K562 (cell line): ENCODE measurements around the gene ABCA3. TPM values are rescaled to one million over a fixed set of nuclear protein-coding genes. Genes with fewer than 3 reads are reported as not detected.

Experiments
- CBX2 ChIP-seq: fragments of 200-600 bp; sonication (generic); IDR thresholded peaks from one replicate; pipeline ENCODE4 v1.6.1; 2012; ENCODE audit warnings: mild to moderate bottlenecking, low read length, inconsistent platforms; ENCODE audit not compliant: insufficient read depth, poor library complexity, severe bottlenecking
- CEBPZ ChIP-seq: fragments of 150-350 bp; IDR thresholded peaks from 2 replicates; pipeline ENCODE4 v1.6.1; 2014; ENCODE audit warnings: low read depth, mild to moderate bottlenecking, low read length, borderline replicate concordance
- CREB1 ChIP-seq, 2 experiments: sonication (generic) in 1 of 2; formaldehyde crosslinking in 1 of 2; IDR thresholded peaks; 2 replicates each; pipeline versions ENCODE4 v1.6.1 to v1.8.0; 2012 to 2022; ENCODE audit warnings: inconsistent platforms in 1 of 2, mild to moderate bottlenecking in 1 of 2, missing genetic modification reagents in 1 of 2, moderate library complexity in 1 of 2
- EP400 ChIP-seq: fragments of 450-650 bp; IDR thresholded peaks from 2 replicates; pipeline ENCODE4 v1.6.1; 2017; ENCODE audit warnings: antibody characterized with exemption, mild to moderate bottlenecking, moderate library complexity
- FOXP4 ChIP-seq: sonication (generic); formaldehyde crosslinking; IDR thresholded peaks from 2 replicates; pipeline ENCODE4 v1.8.0; 2022; ENCODE audit warnings: mild to moderate bottlenecking, missing genetic modification reagents, borderline replicate concordance
- HDAC2 ChIP-seq: fragments of 450-650 bp; IDR thresholded peaks from 2 replicates; pipeline ENCODE4 v1.6.1; 2016; ENCODE audit warnings: mild to moderate bottlenecking
- LCOR ChIP-seq: sonication (generic); formaldehyde crosslinking; IDR thresholded peaks from 2 replicates; pipeline ENCODE4 v1.8.0; 2022; ENCODE audit warnings: mild to moderate bottlenecking, missing genetic modification reagents
- NBN ChIP-seq: fragments of 450-650 bp; IDR thresholded peaks from 2 replicates; pipeline ENCODE4 v1.6.1; 2016; ENCODE audit warnings: low read depth, mild to moderate bottlenecking
- POLR2H ChIP-seq: IDR thresholded peaks from 2 replicates; pipeline ENCODE4 v1.6.1; 2016; ENCODE audit warnings: missing genetic modification characterization, low read depth, mild to moderate bottlenecking, control low read depth, missing compliant biosample characterization, moderate library complexity
- RBM14 ChIP-seq: fragments of 200-400 bp; formaldehyde crosslinking; IDR thresholded peaks from 2 replicates; pipeline ENCODE4 v1.6.1; 2018; ENCODE audit warnings: low read depth, mild to moderate bottlenecking, low read length, moderate library complexity, borderline replicate concordance; ENCODE audit not compliant: insufficient read depth
- RBM15 ChIP-seq: fragments of 200-400 bp; formaldehyde crosslinking; IDR thresholded peaks from 2 replicates; pipeline ENCODE4 v1.6.1; 2018; ENCODE audit warnings: mild to moderate bottlenecking, low read length, moderate library complexity; ENCODE audit not compliant: insufficient read depth
- TEAD1 ChIP-seq, 2 experiments: fragments of 450-650 bp in 1 of 2; sonication (generic) in 1 of 2; formaldehyde crosslinking; IDR thresholded peaks; 2 replicates each; pipeline versions ENCODE4 v1.4.0 to v1.8.0; 2020 to 2022; ENCODE audit warnings: mild to moderate bottlenecking in 2 of 2, missing genetic modification reagents in 1 of 2
- polyA plus RNA-seq, 8 experiments: library from polyadenylated mRNA; depleted of rRNA in 4 of 8; stranded (reverse) in 5 of 8; unstranded in 3 of 8; fragments of >200 nt; fragmentation: Nextera tagmentation in 2 of 8; fragmentation: Illumina TruSeq in 1 of 8; extraction: Ambion mirVana in 2 of 8; extraction: Trizol in 1 of 8; gene quantifications; 2 replicates each; pipeline versions ENCODE4 v1.2.1 to v1.2.3, GENCODE V29; 2011 to 2014; ENCODE audit warnings: inconsistent platforms in 1 of 8, missing spikeins in 1 of 8
- total RNA-seq, 7 experiments: library from RNA; depleted of rRNA in 6 of 7; stranded (reverse); fragments of >200 nt in 6 of 7; fragmentation: Illumina TruSeq in 2 of 7; extraction: Trizol in 2 of 7; gene quantifications; 2 replicates each; pipeline versions ENCODE4 v1.2.1 to v1.2.3, GENCODE V29; 2011 to 2021; ENCODE audit warnings: low replicate concordance in 1 of 7
- TF ChIP-seq, protein P1 (sequence below): fragments of 250-450 bp; sonication (Bioruptor Pico); IDR thresholded peaks from 2 replicates; pipeline ENCODE4 v1.9.0; 2021; ENCODE audit warnings: mild to moderate bottlenecking, inconsistent platforms
- TF ChIP-seq, protein P2 (sequence below): fragments of 450-650 bp; formaldehyde crosslinking; IDR thresholded peaks from 2 replicates; pipeline ENCODE4 v1.4.0; 2020; ENCODE audit warnings: mild to moderate bottlenecking, moderate library complexity

ABCA3 gene
- total and polyA plus RNA-seq, 9 of the 15 experiments (the other 6 are each of a cell fraction or from before 2014, with no cell fraction given), result 0.66 to 23.7 (median 6.9) TPM

- TF ChIP-seq, protein P1, sequence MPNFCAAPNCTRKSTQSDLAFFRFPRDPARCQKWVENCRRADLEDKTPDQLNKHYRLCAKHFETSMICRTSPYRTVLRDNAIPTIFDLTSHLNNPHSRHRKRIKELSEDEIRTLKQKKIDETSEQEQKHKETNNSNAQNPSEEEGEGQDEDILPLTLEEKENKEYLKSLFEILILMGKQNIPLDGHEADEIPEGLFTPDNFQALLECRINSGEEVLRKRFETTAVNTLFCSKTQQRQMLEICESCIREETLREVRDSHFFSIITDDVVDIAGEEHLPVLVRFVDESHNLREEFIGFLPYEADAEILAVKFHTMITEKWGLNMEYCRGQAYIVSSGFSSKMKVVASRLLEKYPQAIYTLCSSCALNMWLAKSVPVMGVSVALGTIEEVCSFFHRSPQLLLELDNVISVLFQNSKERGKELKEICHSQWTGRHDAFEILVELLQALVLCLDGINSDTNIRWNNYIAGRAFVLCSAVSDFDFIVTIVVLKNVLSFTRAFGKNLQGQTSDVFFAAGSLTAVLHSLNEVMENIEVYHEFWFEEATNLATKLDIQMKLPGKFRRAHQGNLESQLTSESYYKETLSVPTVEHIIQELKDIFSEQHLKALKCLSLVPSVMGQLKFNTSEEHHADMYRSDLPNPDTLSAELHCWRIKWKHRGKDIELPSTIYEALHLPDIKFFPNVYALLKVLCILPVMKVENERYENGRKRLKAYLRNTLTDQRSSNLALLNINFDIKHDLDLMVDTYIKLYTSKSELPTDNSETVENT (CRISPR knock-in tag), result peak; percentile 68
- TF ChIP-seq FOXP4 (CRISPR knock-in tag) (peak; percentile 90; the same call in 1 of the 2 replicates), RBM15 (no peak), CBX2 (no peak), POLR2H (tag) (no peak), CREB1 (IDR thresholded peaks at IDR 0.05) (peak; percentile 63), CREB1 (CRISPR knock-in tag; IDR thresholded peaks at IDR 0.05) (peak; percentile 92), EP400 (peak; percentile 87), TEAD1 (CRISPR knock-in tag; IDR thresholded peaks at IDR 0.05) (peak; percentile 78 to 97; a peak in 3 of 4 replicates), HDAC2 (peak; percentile 81; the same call in 1 of the 2 replicates), NBN (peak; percentile 93), LCOR (peak; percentile 98), RBM14 (0 out of 2 replicates have a peak, but pooled peaks have one; percentile 77), CEBPZ (no peak)
- TF ChIP-seq, protein P2, sequence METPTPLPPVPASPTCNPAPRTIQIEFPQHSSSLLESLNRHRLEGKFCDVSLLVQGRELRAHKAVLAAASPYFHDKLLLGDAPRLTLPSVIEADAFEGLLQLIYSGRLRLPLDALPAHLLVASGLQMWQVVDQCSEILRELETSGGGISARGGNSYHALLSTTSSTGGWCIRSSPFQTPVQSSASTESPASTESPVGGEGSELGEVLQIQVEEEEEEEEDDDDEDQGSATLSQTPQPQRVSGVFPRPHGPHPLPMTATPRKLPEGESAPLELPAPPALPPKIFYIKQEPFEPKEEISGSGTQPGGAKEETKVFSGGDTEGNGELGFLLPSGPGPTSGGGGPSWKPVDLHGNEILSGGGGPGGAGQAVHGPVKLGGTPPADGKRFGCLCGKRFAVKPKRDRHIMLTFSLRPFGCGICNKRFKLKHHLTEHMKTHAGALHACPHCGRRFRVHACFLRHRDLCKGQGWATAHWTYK (CRISPR knock-in tag), result peak; percentile 86
These were observed at the start of gene ABCA3 (continued) for GRCh38 chr16:2340564-2341455.
